ENCODE results near the gene WDR82.
"Not testable (repeated sequence)": the region's sequence is repeated elsewhere in the genome, so short reads cannot be mapped to it uniquely, and the experiment has no call there.

The WDR82 gene

GRCh38 chr3:52272831-52273230, 5.6 kb downstream of the WDR82 start:
- no peak overlapping the region for H3K27ac ChIP-seq
- TF ChIP-seq CTCF (IDR thresholded peaks at IDR 0.05; ENCODE audit: low read depth, low read length), result no peak
- no peaks in the 10 kb centered on the region for H3K27me3 ChIP-seq (ENCODE audit: insufficient read depth, low read depth, severe bottlenecking)
- DNase-seq, result no peak
- no peak overlapping the region for H3K4me3 ChIP-seq (ENCODE audit: low read depth, low read length)
- H3K36me3 ChIP-seq, result peaks cover 44% of the 10 kb centered on the region
- no peaks in the 10 kb centered on the region for H3K9me3 ChIP-seq (ENCODE audit: severe bottlenecking)

- not testable (repeated sequence) for DNase-seq; H3K27ac ChIP-seq; H3K27me3 ChIP-seq (ENCODE audit: insufficient read depth, low read depth, severe bottlenecking); H3K9me3 ChIP-seq (ENCODE audit: severe bottlenecking); H3K4me3 ChIP-seq (ENCODE audit: low read depth, low read length)
- H3K36me3 ChIP-seq, result peaks cover 49% of the 10 kb centered on the region
Observed at GRCh38 chr3:52272172-52272571, 6.3 kb downstream of the WDR82 start.

- no peak for DNase-seq
- Histone ChIP-seq H3K27me3 (ENCODE audit: insufficient read depth, low read depth, severe bottlenecking) (no peaks in the 10 kb centered on the region), H3K36me3 (peaks cover 55% of the 10 kb centered on the region), H3K4me3 (ENCODE audit: low read depth, low read length) (no peak overlapping the region), H3K9me3 (ENCODE audit: severe bottlenecking) (no peaks in the 10 kb centered on the region), H3K27ac (no peak overlapping the region)
- no peak for TF ChIP-seq CTCF (IDR thresholded peaks at IDR 0.05; ENCODE audit: low read depth, low read length)
Observed at GRCh38 chr3:52270252-52270754, 8.1 kb downstream of the WDR82 start.

- no peak for DNase-seq
- H3K27me3 ChIP-seq (ENCODE audit: insufficient read depth, low read depth, severe bottlenecking), result no peaks in the 10 kb centered on the region
- TF ChIP-seq CTCF (IDR thresholded peaks at IDR 0.05; ENCODE audit: low read depth, low read length), result no peak
- peaks cover 50% of the 10 kb centered on the region for H3K36me3 ChIP-seq
- H3K9me3 ChIP-seq (ENCODE audit: severe bottlenecking), result no peaks in the 10 kb centered on the region
- H3K4me3 ChIP-seq (ENCODE audit: low read depth, low read length), result no peak overlapping the region
- H3K27ac ChIP-seq, result no peak overlapping the region
Observed at GRCh38 chr3:52269776-52270175, 8.7 kb downstream of the WDR82 start.

- DNase-seq, result no peak
- Histone ChIP-seq H3K4me3 (ENCODE audit: low read depth, low read length) (no peak overlapping the region), H3K27me3 (ENCODE audit: insufficient read depth, low read depth, severe bottlenecking) (no peaks in the 10 kb centered on the region), H3K9me3 (ENCODE audit: severe bottlenecking) (no peaks in the 10 kb centered on the region), H3K36me3 (peaks cover 58% of the 10 kb centered on the region), H3K27ac (no peak overlapping the region)
- TF ChIP-seq CTCF (IDR thresholded peaks at IDR 0.05; ENCODE audit: low read depth, low read length), result no peak
Observed at GRCh38 chr3:52268036-52268435, 10.4 kb downstream of the WDR82 start.

GRCh38 chr3:52265387-52265786, 13.1 kb downstream of the WDR82 start:
- no peak overlapping the region for H3K27ac ChIP-seq
- peaks cover 72% of the 10 kb centered on the region for H3K36me3 ChIP-seq
- DNase-seq, result no peak
- H3K9me3 ChIP-seq (ENCODE audit: severe bottlenecking), result no peaks in the 10 kb centered on the region
- no peak for TF ChIP-seq CTCF (IDR thresholded peaks at IDR 0.05; ENCODE audit: low read depth, low read length)
- H3K27me3 ChIP-seq (ENCODE audit: insufficient read depth, low read depth, severe bottlenecking), result no peaks in the 10 kb centered on the region
- H3K4me3 ChIP-seq (ENCODE audit: low read depth, low read length), result no peak overlapping the region

Data from WERI-Rb-1 (cell line).